HEK293 (cell line): ENCODE results near the gene QRICH1.

Experiments used
- ELK4 ChIP-seq: IDR thresholded peaks from 2 replicates; pipeline ENCODE4 v1.6.1; 2011; ENCODE audit warnings: mild to moderate bottlenecking, low read depth, low read length, borderline replicate concordance
- GLIS2 ChIP-seq: fragments of 450-650 bp; formaldehyde crosslinking; IDR thresholded peaks from 2 replicates; pipeline ENCODE4 v1.5.1; 2016; ENCODE audit warnings: missing biosample characterization, missing genetic modification characterization
- IKZF3 ChIP-seq: fragments of 450-650 bp; IDR thresholded peaks from 2 replicates; pipeline ENCODE4 v1.5.0; 2018; ENCODE audit warnings: missing biosample characterization, mild to moderate bottlenecking, missing genetic modification characterization, moderate library complexity
- KLF8 ChIP-seq: fragments of 450-650 bp; formaldehyde crosslinking; IDR thresholded peaks from 2 replicates; pipeline ENCODE4 v1.5.1; 2016; ENCODE audit warnings: missing biosample characterization, missing genetic modification characterization
- MZF1 ChIP-seq: fragments of 450-650 bp; formaldehyde crosslinking; IDR thresholded peaks from 2 replicates; pipeline ENCODE4 v1.5.1; 2017; ENCODE audit warnings: missing biosample characterization, missing genetic modification characterization, borderline replicate concordance
- OVOL3 ChIP-seq: fragments of 450-650 bp; formaldehyde crosslinking; IDR thresholded peaks from 2 replicates; pipeline ENCODE4 v1.5.1; 2016; ENCODE audit warnings: missing biosample characterization, missing genetic modification characterization
- PRDM4 ChIP-seq: fragments of 450-650 bp; formaldehyde crosslinking; IDR thresholded peaks from 2 replicates; pipeline ENCODE4 v1.5.1; 2017; ENCODE audit warnings: missing biosample characterization, missing genetic modification characterization
- WT1 ChIP-seq: fragments of 450-650 bp; formaldehyde crosslinking; IDR thresholded peaks from 2 replicates; pipeline ENCODE4 v1.5.1; 2016; ENCODE audit warnings: missing biosample characterization, missing genetic modification characterization
- ZBTB10 ChIP-seq: fragments of 450-650 bp; formaldehyde crosslinking; IDR thresholded peaks from 2 replicates; pipeline ENCODE4 v1.5.1; 2016; ENCODE audit warnings: missing biosample characterization, missing genetic modification characterization
- ZBTB20 ChIP-seq: fragments of 450-650 bp; formaldehyde crosslinking; IDR thresholded peaks from 2 replicates; pipeline ENCODE4 v1.5.1; 2016; ENCODE audit warnings: missing biosample characterization, missing genetic modification characterization
- ZEB2 ChIP-seq: fragments of 450-650 bp; formaldehyde crosslinking; IDR thresholded peaks from 2 replicates; pipeline ENCODE4 v1.5.1; 2016; ENCODE audit warnings: missing biosample characterization, missing genetic modification characterization
- ZFP3 ChIP-seq: fragments of 450-650 bp; formaldehyde crosslinking; IDR thresholded peaks from 2 replicates; pipeline ENCODE4 v1.5.1; 2016; ENCODE audit warnings: low read depth, missing biosample characterization, missing genetic modification characterization
- ZIC2 ChIP-seq: fragments of 450-650 bp; formaldehyde crosslinking; IDR thresholded peaks from 2 replicates; pipeline ENCODE4 v1.5.1; 2016; ENCODE audit warnings: missing biosample characterization, missing genetic modification characterization
- ZNF121 ChIP-seq: fragments of 450-650 bp; formaldehyde crosslinking; IDR thresholded peaks from 2 replicates; pipeline ENCODE4 v1.5.1; 2016; ENCODE audit warnings: missing biosample characterization, missing genetic modification characterization
- ZNF16 ChIP-seq: fragments of 450-650 bp; formaldehyde crosslinking; IDR thresholded peaks from 2 replicates; pipeline ENCODE4 v1.5.1; 2016; ENCODE audit warnings: low read depth, missing biosample characterization, missing genetic modification characterization
- ZNF169 ChIP-seq: fragments of 450-650 bp; formaldehyde crosslinking; IDR thresholded peaks from 2 replicates; pipeline ENCODE4 v1.5.1; 2016; ENCODE audit warnings: missing biosample characterization, missing genetic modification characterization
- ZNF174 ChIP-seq: fragments of 450-650 bp; formaldehyde crosslinking; IDR thresholded peaks from 2 replicates; pipeline ENCODE4 v1.5.0; 2017; ENCODE audit warnings: missing biosample characterization, mild to moderate bottlenecking, missing genetic modification characterization
- ZNF18 ChIP-seq: fragments of 450-650 bp; formaldehyde crosslinking; IDR thresholded peaks from 2 replicates; pipeline ENCODE4 v1.5.1; 2016; ENCODE audit warnings: missing biosample characterization, missing genetic modification characterization
- ZNF19 ChIP-seq: fragments of 450-650 bp; formaldehyde crosslinking; IDR thresholded peaks from 2 replicates; pipeline ENCODE4; 2016; ENCODE audit warnings: missing biosample characterization, missing genetic modification characterization, low read depth
- ZNF302 ChIP-seq: fragments of 450-650 bp; formaldehyde crosslinking; IDR thresholded peaks from 2 replicates; pipeline ENCODE4 v1.5.1; 2016; ENCODE audit warnings: missing biosample characterization, missing genetic modification characterization, low read depth
- ZNF324 ChIP-seq: fragments of 450-650 bp; formaldehyde crosslinking; IDR thresholded peaks from 2 replicates; pipeline ENCODE4 v1.5.1; 2016; ENCODE audit warnings: missing biosample characterization, missing genetic modification characterization
- ZNF341 ChIP-seq: fragments of 450-650 bp; formaldehyde crosslinking; IDR thresholded peaks from 2 replicates; pipeline ENCODE4; 2016; ENCODE audit warnings: low read depth, missing biosample characterization, missing genetic modification characterization
- ZNF354C ChIP-seq: fragments of 450-650 bp; formaldehyde crosslinking; IDR thresholded peaks from 2 replicates; pipeline ENCODE4 v1.5.1; 2016; ENCODE audit warnings: missing biosample characterization, missing genetic modification characterization, low read depth, borderline replicate concordance
- ZNF423 ChIP-seq: fragments of 450-650 bp; formaldehyde crosslinking; IDR thresholded peaks from 2 replicates; pipeline ENCODE4 v1.5.1; 2016; ENCODE audit warnings: missing biosample characterization, missing genetic modification characterization
- ZNF473 ChIP-seq: fragments of 450-650 bp; formaldehyde crosslinking; IDR thresholded peaks from 2 replicates; pipeline ENCODE4 v1.5.1; 2017; ENCODE audit warnings: missing biosample characterization, missing genetic modification characterization
- ZNF558 ChIP-seq: fragments of 450-650 bp; formaldehyde crosslinking; IDR thresholded peaks from 2 replicates; pipeline ENCODE4 v1.5.1; 2016; ENCODE audit warnings: missing biosample characterization, missing genetic modification characterization
- ZNF571 ChIP-seq: fragments of 450-650 bp; formaldehyde crosslinking; IDR thresholded peaks from 2 replicates; pipeline ENCODE4 v1.5.0; 2017; ENCODE audit warnings: missing biosample characterization, missing genetic modification characterization
- ZNF585B ChIP-seq: fragments of 450-650 bp; formaldehyde crosslinking; IDR thresholded peaks from 2 replicates; pipeline ENCODE4 v1.5.1; 2016; ENCODE audit warnings: missing biosample characterization, missing genetic modification characterization
- ZNF610 ChIP-seq: fragments of 450-650 bp; formaldehyde crosslinking; IDR thresholded peaks from 2 replicates; pipeline ENCODE4 v1.5.1; 2016; ENCODE audit warnings: missing biosample characterization, missing genetic modification characterization, borderline replicate concordance
- ZNF629 ChIP-seq: fragments of 450-650 bp; formaldehyde crosslinking; IDR thresholded peaks from 2 replicates; pipeline ENCODE4 v1.5.1; 2017; ENCODE audit warnings: missing biosample characterization, missing genetic modification characterization
- ZNF692 ChIP-seq: fragments of 450-650 bp; formaldehyde crosslinking; IDR thresholded peaks from 2 replicates; pipeline ENCODE4 v1.5.1; 2016; ENCODE audit warnings: missing biosample characterization, missing genetic modification characterization
- ZSCAN23 ChIP-seq: fragments of 450-650 bp; formaldehyde crosslinking; IDR thresholded peaks from 2 replicates; pipeline ENCODE4 v1.5.1; 2016; ENCODE audit warnings: missing biosample characterization, missing genetic modification characterization
- ZXDB ChIP-seq: fragments of 450-650 bp; formaldehyde crosslinking; IDR thresholded peaks from 2 replicates; pipeline ENCODE4 v1.5.1; 2016; ENCODE audit warnings: missing biosample characterization, missing genetic modification characterization

Gene QRICH1

DNA sequence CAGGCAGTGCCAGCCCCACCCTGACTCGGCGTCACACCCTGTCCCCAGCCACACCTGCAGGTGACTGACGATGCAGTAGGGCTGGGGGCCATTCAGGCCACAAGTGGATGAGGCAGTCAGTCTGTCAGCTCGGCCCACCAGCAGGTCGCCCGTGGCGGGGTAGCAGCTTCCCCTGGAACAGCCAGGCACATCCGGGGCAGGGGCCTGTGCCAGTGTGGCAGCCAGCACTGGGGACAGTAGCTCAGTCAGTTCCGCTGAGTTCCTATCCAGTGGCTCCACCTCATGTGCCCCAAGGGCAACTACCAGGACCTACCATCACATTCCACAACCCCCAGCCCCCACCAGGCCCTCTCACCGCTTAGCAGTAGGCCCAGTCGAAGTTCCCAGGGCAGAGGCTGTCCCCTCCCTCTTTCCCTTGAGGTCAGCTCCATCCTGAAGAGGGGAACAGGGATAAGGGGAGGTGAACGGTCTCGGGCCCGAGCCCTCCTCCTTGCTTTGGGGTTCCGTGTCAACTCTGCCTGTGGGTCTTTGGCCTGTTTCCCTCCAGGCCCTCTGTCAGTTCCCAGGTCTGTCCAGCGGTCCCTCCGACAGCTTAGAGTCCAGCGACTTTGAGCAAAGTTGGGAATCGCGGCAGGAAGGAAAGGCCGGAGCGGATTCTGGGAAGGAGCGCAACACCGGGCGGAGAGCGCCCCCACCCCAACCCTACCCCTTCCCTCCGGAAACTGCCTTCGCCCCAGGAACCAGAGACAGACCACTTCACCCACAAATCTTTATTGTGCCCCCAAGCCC is 38.8 kb upstream of the QRICH1 start, which contains the start of gene LAMB2 (continued):
- TF ChIP-seq ZBTB10 (tag by site-specific recombination): 0 out of 2 replicates have a peak, but pooled peaks have one; percentile 33
- TF ChIP-seq PRDM4: no peak
- TF ChIP-seq GLIS2: no peak
- no peak for TF ChIP-seq ZNF585B (tag by site-specific recombination)
- TF ChIP-seq ZNF16 (tag by site-specific recombination): no peak
- TF ChIP-seq ZNF473: no peak
- no peak for TF ChIP-seq ZNF302 (tag by site-specific recombination)
- 0 out of 2 replicates have a peak, but pooled peaks have one; percentile 19 for TF ChIP-seq ZIC2 (tag by site-specific recombination)
- TF ChIP-seq IKZF3 (tag by site-specific recombination): peak; percentile 92
- peak; percentile 74 for TF ChIP-seq KLF8
- no peak for TF ChIP-seq WT1 (tag by site-specific recombination)
- no peak for TF ChIP-seq ZNF19 (tag by site-specific recombination)
- TF ChIP-seq ZBTB20: peak; percentile 29; the same call in 1 of the 2 replicates
- TF ChIP-seq ZNF341: peak; percentile 95
- no peak for TF ChIP-seq ZNF558 (tag by site-specific recombination)
- TF ChIP-seq ZNF571 (tag by site-specific recombination): no peak
- TF ChIP-seq ELK4: no peak
- no peak for TF ChIP-seq ZFP3 (tag by site-specific recombination)
- TF ChIP-seq ZXDB (tag by site-specific recombination): no peak; the same call in 1 of the 2 replicates
- no peak for TF ChIP-seq ZNF121 (tag by site-specific recombination)
- TF ChIP-seq ZNF169 (tag by site-specific recombination): no peak
- TF ChIP-seq ZNF692 (tag by site-specific recombination): no peak
- no peak for TF ChIP-seq ZNF354C
- no peak for TF ChIP-seq ZNF423 (tag by site-specific recombination)
- no peak for TF ChIP-seq ZNF629 (tag by site-specific recombination)
- TF ChIP-seq OVOL3 (tag by site-specific recombination): no peak
- no peak for TF ChIP-seq ZNF610 (tag by site-specific recombination)
- no peak for TF ChIP-seq ZSCAN23
- TF ChIP-seq ZNF324 (tag by site-specific recombination): no peak
- TF ChIP-seq ZNF18 (tag by site-specific recombination): no peak
- TF ChIP-seq ZEB2 (tag by site-specific recombination): no peak
- TF ChIP-seq MZF1 (tag by site-specific recombination): no peak
- TF ChIP-seq ZNF174: no peak
